HCT116 (cell line): Measurements from ENCODE around the gene TMEM132D. TPM values are rescaled to one million over a fixed set of nuclear protein-coding genes. Genes with fewer than 3 reads are reported as not detected.

ENCODE experiments used
- ATAC-seq: fragments of 200-7000 bp; cut with Tn5 transposase; 2 replicates; pipeline ENCODE4 v1.9.1; 2020; ENCODE audit warnings: mild to moderate bottlenecking, moderate library complexity
- BruUV-seq: library from RNA; stranded (reverse); fragments of 400-500 nt; replicated peaks from 2 replicates; lab custom pipeline; 2021; lab: Mats Ljungman, UMichigan
- CTCF ChIA-PET: fragments of 300-600 bp; sonication (Branson Sonifier 250); formaldehyde crosslinking; loops from one replicate; lab custom pipeline; 2021; ENCODE audit warnings: antibody characterized with exemption; lab: Charles Lee
- POLR2A ChIA-PET: fragments of 300-600, 350-600 bp; sonication (Branson Sonifier 250); formaldehyde crosslinking; loops from one replicate; lab custom pipeline; 2021; ENCODE audit warnings: antibody characterized with exemption; lab: Charles Lee
- RAD21 ChIA-PET, 2 experiments: fragments of 300-600 bp; sonication (Branson Sonifier 250); formaldehyde crosslinking; loops; one replicate each; lab custom pipeline; 2023; ENCODE audit warnings: low total read pairs in 2 of 2; ENCODE audit not compliant: uncharacterized antibody in 2 of 2, unreplicated experiment in 2 of 2, low non-redundant PET in 1 of 2; lab: Charles Lee
- DNase-seq: peaks from one replicate; pipeline ENCODE4 v3.0.0-alpha.2; 2010; ENCODE audit warnings: low read depth, low spot score
- H2AFZ ChIP-seq: fragments of 200-600 bp; shearing (Covaris generic), sonication (generic); 2 replicates; pipeline ENCODE4 v1.6.1; 2017; ENCODE audit warnings: low read depth, mixed run types, mixed read lengths, antibody characterized with exemption, low read length; ENCODE audit not compliant: poor library complexity, severe bottlenecking
- H3K27ac ChIP-seq: 2 replicates; pipeline ENCODE4 v1.5.1; 2012; ENCODE audit warnings: low read depth, low read length
- H3K27me3 ChIP-seq: fragments of 200-600 bp; sonication (generic); 2 replicates; pipeline ENCODE4 v1.6.1; 2016; ENCODE audit warnings: mixed run types, low read length, mixed read lengths; ENCODE audit not compliant: insufficient read depth
- H3K36me3 ChIP-seq, 2 experiments: fragments of 200-500 bp in 1 of 2; fragments of 200-600 bp in 1 of 2; sonication (Bioruptor generic) in 1 of 2; sonication (generic) in 1 of 2; 2 replicates each; pipeline versions ENCODE4 v1.5.1 to v1.6.1; 2014 to 2016; ENCODE audit warnings: low read length in 2 of 2, inconsistent platforms in 1 of 2, mixed read lengths in 1 of 2, mixed run types in 1 of 2; ENCODE audit not compliant: insufficient read depth in 2 of 2, control insufficient read depth in 1 of 2
- H3K4me1 ChIP-seq, 2 experiments: fragments of 200-600 bp in 1 of 2; sonication (generic) in 1 of 2; 2 replicates each; pipeline versions ENCODE4 v1.5.1 to v1.6.1; 2012 to 2017; ENCODE audit warnings: low read length in 2 of 2, inconsistent platforms in 1 of 2, mild to moderate bottlenecking in 1 of 2, mixed read lengths in 1 of 2, mixed run types in 1 of 2, moderate library complexity in 1 of 2; ENCODE audit not compliant: insufficient read depth in 2 of 2, control insufficient read depth in 1 of 2
- H3K4me2 ChIP-seq: fragments of 200-600 bp; sonication (generic); 2 replicates; pipeline ENCODE4 v1.6.1; 2017; ENCODE audit warnings: mixed run types, low read length, mixed read lengths
- H3K4me3 ChIP-seq, 2 experiments: fragments of 200-600 bp in 1 of 2; sonication (generic) in 1 of 2; replicated peaks in 1 of 2; 2 replicates each; pipeline ENCODE4 v1.5.1; 2011 to 2016; ENCODE audit warnings: low read length in 2 of 2, control low read depth in 1 of 2, low read depth in 1 of 2, mild to moderate bottlenecking in 1 of 2, mixed read lengths in 1 of 2, mixed run types in 1 of 2
- H3K79me2 ChIP-seq: fragments of 200-600 bp; sonication (generic); 2 replicates; pipeline ENCODE4 v1.6.1; 2017; ENCODE audit warnings: mild to moderate bottlenecking, mixed run types, low read length, moderate library complexity, mixed read lengths; ENCODE audit not compliant: insufficient read depth
- H3K9ac ChIP-seq: fragments of 200-600 bp; sonication (generic); 2 replicates; pipeline ENCODE4 v1.6.1; 2016; ENCODE audit warnings: low read length, mixed read lengths
- H3K9me2 ChIP-seq: fragments of 200-600 bp; sonication (generic), shearing (Covaris generic); 2 replicates; pipeline ENCODE4 v1.6.1; 2017; ENCODE audit warnings: mixed run types, mild to moderate bottlenecking, moderate library complexity; ENCODE audit not compliant: insufficient read depth
- H3K9me3 ChIP-seq, 2 experiments: fragments of 200-500 bp in 1 of 2; fragments of 200-600 bp in 1 of 2; sonication (Bioruptor generic) in 1 of 2; sonication (generic) in 1 of 2; 2 replicates each; pipeline ENCODE4 v1.6.1; 2014 to 2017; ENCODE audit warnings: low read length in 2 of 2, mixed read lengths in 2 of 2, inconsistent platforms in 1 of 2, low read depth in 1 of 2, mild to moderate bottlenecking in 1 of 2, mixed run types in 1 of 2, moderate library complexity in 1 of 2; ENCODE audit not compliant: control insufficient read depth in 1 of 2, insufficient read depth in 1 of 2
- H4K20me1 ChIP-seq: fragments of 200-600 bp; sonication (generic), shearing (Covaris generic); 2 replicates; pipeline ENCODE4 v1.6.1; 2017; ENCODE audit warnings: mixed run types, mild to moderate bottlenecking, moderate library complexity; ENCODE audit not compliant: insufficient read depth
- CEBPB ChIP-seq: IDR thresholded peaks from 2 replicates; pipeline ENCODE4 v1.6.1; 2012; ENCODE audit warnings: low read depth
- ELF1 ChIP-seq: IDR thresholded peaks from 2 replicates; pipeline ENCODE4 v1.6.1; 2012; ENCODE audit warnings: low read depth, borderline replicate concordance
- EZH2phosphoT487 ChIP-seq: fragments of 200-600 bp; IDR thresholded peaks from 2 replicates; pipeline ENCODE4 v1.6.1; 2018; ENCODE audit warnings: antibody characterized with exemption, borderline replicate concordance
- POLR2AphosphoS5 ChIP-seq: IDR thresholded peaks from 2 replicates; pipeline ENCODE4 v1.6.1; 2011; ENCODE audit warnings: mild to moderate bottlenecking, low read depth, low read length, moderate library complexity
- RAD21 ChIP-seq: IDR thresholded peaks from 2 replicates; pipeline ENCODE4 v1.6.1; 2012; ENCODE audit warnings: low read depth, mild to moderate bottlenecking
- SIN3A ChIP-seq: IDR thresholded peaks from 2 replicates; pipeline ENCODE4 v1.6.1; 2012; ENCODE audit warnings: low read depth
- SP1 ChIP-seq: IDR thresholded peaks from 2 replicates; pipeline ENCODE4 v1.6.1; 2012; ENCODE audit warnings: low read depth
- SRF ChIP-seq: IDR thresholded peaks from 2 replicates; pipeline ENCODE4 v1.6.1; 2012; ENCODE audit warnings: low read depth
- ZBTB33 ChIP-seq: IDR thresholded peaks from 2 replicates; pipeline ENCODE4 v1.6.1; 2011; ENCODE audit warnings: mild to moderate bottlenecking, low read length, moderate library complexity; ENCODE audit not compliant: insufficient replicate concordance; ENCODE audit errors: extremely low read depth
- intact Hi-C: fragments of 100-400 bp; cut with micrococcal nuclease; formaldehyde crosslinking; loops from 2 replicates; pipeline ENCODE4 v1.10.0; 2022
- total RNA-seq: library from RNA; stranded (reverse); gene quantifications from one replicate; pipeline ENCODE4 v1.2.1, GENCODE V29; 2021; ENCODE audit not compliant: unreplicated experiment
- TF ChIP-seq, protein P1 (sequence below): IDR thresholded peaks from 2 replicates; pipeline ENCODE4 v1.6.1; 2012

The TMEM132D gene
- total RNA-seq, 1 experiment from 2014 or later, result not detected

DNA sequence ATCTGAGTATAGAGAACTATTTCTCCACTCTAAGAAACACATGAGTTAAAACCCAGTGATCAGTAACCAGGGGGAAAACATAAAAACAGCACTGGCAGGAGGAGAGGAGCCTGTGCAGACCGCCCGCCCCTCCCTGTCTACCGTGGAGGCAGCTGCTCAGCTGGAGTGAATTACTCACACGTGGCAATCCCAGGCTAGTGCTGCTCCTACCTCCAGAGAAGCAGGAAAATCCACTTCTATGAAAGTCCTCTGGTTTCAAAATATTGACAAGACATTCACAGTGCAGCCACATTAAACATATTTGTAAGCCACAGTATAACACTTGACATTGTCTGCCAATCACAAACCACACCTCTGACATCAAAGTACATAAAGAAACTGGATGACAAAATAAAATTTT lies 16.7 kb downstream of the TMEM132D start:
- no peak for TF ChIP-seq RAD21
- no peak for TF ChIP-seq SRF
- TF ChIP-seq, protein P1, sequence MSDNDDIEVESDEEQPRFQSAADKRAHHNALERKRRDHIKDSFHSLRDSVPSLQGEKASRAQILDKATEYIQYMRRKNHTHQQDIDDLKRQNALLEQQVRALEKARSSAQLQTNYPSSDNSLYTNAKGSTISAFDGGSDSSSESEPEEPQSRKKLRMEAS, result no peak
- TF ChIP-seq CEBPB, result no peak
- no peak for TF ChIP-seq ELF1
- TF ChIP-seq POLR2AphosphoS5, result no peak
- TF ChIP-seq SP1, result no peak
- TF ChIP-seq EZH2phosphoT487, result no peak
- TF ChIP-seq SIN3A, result no peak
- no peak for TF ChIP-seq ZBTB33
- no peaks in the 10 kb centered on the region for H3K79me2 ChIP-seq
- POLR2A ChIA-PET, result no interaction called here
- no peak overlapping the region for H3K4me2 ChIP-seq
- H3K9me3 ChIP-seq, result peaks cover 0 to 31% of the 10 kb centered on the region in 2 experiments; a peak in 3 of 4 replicates
- ATAC-seq (no peak), DNase-seq (no peak)
- no peak overlapping the region for H2AFZ ChIP-seq
- no peak overlapping the region for H3K27ac ChIP-seq
- H3K9me2 ChIP-seq, result no peaks in the 10 kb centered on the region
- H3K27me3 ChIP-seq, result no peaks in the 10 kb centered on the region
- H3K36me3 ChIP-seq, result no peaks in the 10 kb centered on the region
- intact Hi-C loops, result no loop called here
- BruUV-seq, result no TSS peak
- H3K4me1 ChIP-seq, result no peaks in the 10 kb centered on the region
- CTCF ChIA-PET, result no interaction called here
- H4K20me1 ChIP-seq, result no peaks in the 10 kb centered on the region
- H3K9ac ChIP-seq, result no peak overlapping the region
- RAD21 ChIA-PET, result no interaction called here
- H3K4me3 ChIP-seq, result no peak overlapping the region
